Measurements from ENCODE around the gene MBOAT7.

- no peak for TF ChIP-seq EZH2phosphoT487 (IDR thresholded peaks at IDR 0.05; ENCODE audit: insufficient read depth, low read depth)
- no peak for TF ChIP-seq EZH2 (IDR thresholded peaks at IDR 0.05; ENCODE audit: insufficient read depth, poor library complexity, severe bottlenecking)
These were observed 28.9 kb upstream of the MBOAT7 start for GRCh38 chr19:54218259-54218658.

All from GM23248 (cell line).